Measurements from ENCODE around the gene CLGN. TPM values are rescaled to one million over a fixed set of nuclear protein-coding genes. Genes with fewer than 3 reads are reported as not detected.

CLGN gene
- total and polyA plus RNA-seq, 2 of the 13 experiments (the other 11 are each of a cell fraction or from before 2014, with no cell fraction given): 7.2 to 17.0 TPM

- TF ChIP-seq PRDM15 (CRISPR knock-in tag; IDR thresholded peaks at IDR 0.05): no peak
- no peak for TF ChIP-seq ZNF619 (CRISPR knock-in tag; IDR thresholded peaks at IDR 0.05)
- TF ChIP-seq ZFP90 (CRISPR knock-in tag; IDR thresholded peaks at IDR 0.05; ENCODE audit: borderline replicate concordance): no peak
- TF ChIP-seq JARID2 (CRISPR knock-in tag; IDR thresholded peaks at IDR 0.05; ENCODE audit: insufficient replicate concordance): no peak
- no peak for TF ChIP-seq FOXM1 (CRISPR knock-in tag; IDR thresholded peaks at IDR 0.05)
- no peak for TF ChIP-seq ZNF777 (CRISPR knock-in tag; IDR thresholded peaks at IDR 0.05)
- no peak for TF ChIP-seq ZNF816 (CRISPR knock-in tag; IDR thresholded peaks at IDR 0.05; ENCODE audit: borderline replicate concordance)
- TF ChIP-seq HNRNPH1 (optimal IDR thresholded peaks at IDR 0.05; ENCODE audit: low read depth, low read length): no peak
- TF ChIP-seq, protein P1, sequence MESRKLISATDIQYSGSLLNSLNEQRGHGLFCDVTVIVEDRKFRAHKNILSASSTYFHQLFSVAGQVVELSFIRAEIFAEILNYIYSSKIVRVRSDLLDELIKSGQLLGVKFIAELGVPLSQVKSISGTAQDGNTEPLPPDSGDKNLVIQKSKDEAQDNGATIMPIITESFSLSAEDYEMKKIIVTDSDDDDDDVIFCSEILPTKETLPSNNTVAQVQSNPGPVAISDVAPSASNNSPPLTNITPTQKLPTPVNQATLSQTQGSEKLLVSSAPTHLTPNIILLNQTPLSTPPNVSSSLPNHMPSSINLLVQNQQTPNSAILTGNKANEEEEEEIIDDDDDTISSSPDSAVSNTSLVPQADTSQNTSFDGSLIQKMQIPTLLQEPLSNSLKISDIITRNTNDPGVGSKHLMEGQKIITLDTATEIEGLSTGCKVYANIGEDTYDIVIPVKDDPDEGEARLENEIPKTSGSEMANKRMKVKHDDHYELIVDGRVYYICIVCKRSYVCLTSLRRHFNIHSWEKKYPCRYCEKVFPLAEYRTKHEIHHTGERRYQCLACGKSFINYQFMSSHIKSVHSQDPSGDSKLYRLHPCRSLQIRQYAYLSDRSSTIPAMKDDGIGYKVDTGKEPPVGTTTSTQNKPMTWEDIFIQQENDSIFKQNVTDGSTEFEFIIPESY (CRISPR knock-in tag; IDR thresholded peaks at IDR 0.05): peak; percentile 22; the same call in 1 of the 2 replicates
- TF ChIP-seq GATAD2A (CRISPR knock-in tag; IDR thresholded peaks at IDR 0.05): peak; percentile 45; the same call in 1 of the 2 replicates
- TF ChIP-seq HNF4A (CRISPR knock-in tag; IDR thresholded peaks at IDR 0.05): peak; percentile 94
- TF ChIP-seq ZNF567 (CRISPR knock-in tag; IDR thresholded peaks at IDR 0.05; ENCODE audit: borderline replicate concordance): no peak
- TF ChIP-seq, protein P2, sequence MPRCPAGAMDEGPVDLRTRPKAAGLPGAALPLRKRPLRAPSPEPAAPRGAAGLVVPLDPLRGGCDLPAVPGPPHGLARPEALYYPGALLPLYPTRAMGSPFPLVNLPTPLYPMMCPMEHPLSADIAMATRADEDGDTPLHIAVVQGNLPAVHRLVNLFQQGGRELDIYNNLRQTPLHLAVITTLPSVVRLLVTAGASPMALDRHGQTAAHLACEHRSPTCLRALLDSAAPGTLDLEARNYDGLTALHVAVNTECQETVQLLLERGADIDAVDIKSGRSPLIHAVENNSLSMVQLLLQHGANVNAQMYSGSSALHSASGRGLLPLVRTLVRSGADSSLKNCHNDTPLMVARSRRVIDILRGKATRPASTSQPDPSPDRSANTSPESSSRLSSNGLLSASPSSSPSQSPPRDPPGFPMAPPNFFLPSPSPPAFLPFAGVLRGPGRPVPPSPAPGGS (CRISPR knock-in tag; IDR thresholded peaks at IDR 0.05): no peak
- peak; percentile 26; the same call in 1 of the 2 replicates for TF ChIP-seq FOXO1 (CRISPR knock-in tag; IDR thresholded peaks at IDR 0.05)
- no peak for TF ChIP-seq ZBTB3 (CRISPR knock-in tag; IDR thresholded peaks at IDR 0.05; ENCODE audit: borderline replicate concordance, low read depth)
- no peak for TF ChIP-seq NFE2L2 (IDR thresholded peaks at IDR 0.05; ENCODE audit: low read length)
- no peak for TF ChIP-seq ZNF337 (CRISPR knock-in tag; IDR thresholded peaks at IDR 0.05; ENCODE audit: borderline replicate concordance, low read depth)
- TF ChIP-seq KAT2B (IDR thresholded peaks at IDR 0.05; ENCODE audit: borderline replicate concordance, low read depth, low read length): no peak
- TF ChIP-seq ZNF746 (CRISPR knock-in tag; IDR thresholded peaks at IDR 0.05): no peak
- TF ChIP-seq AGO2 (optimal IDR thresholded peaks at IDR 0.05; ENCODE audit: low read depth, low read length): no peak
These were observed 64.4 kb downstream of the CLGN start (continued) for GRCh38 chr4:140363051-140363450.
